OCI-LY7 (cell line): ENCODE measurements around the gene TPCN1. TPM values are rescaled to one million over a fixed set of nuclear protein-coding genes. Genes with fewer than 3 reads are reported as not detected.

Experiments used
- BruUV-seq: library from RNA; stranded (reverse); fragments of 400-500 nt; replicated peaks from 2 replicates; lab custom pipeline; 2021; lab: Mats Ljungman, UMichigan
- CTCF ChIA-PET: fragments of 300-600 bp; sonication (Branson Sonifier 250); formaldehyde crosslinking; loops from one replicate; lab custom pipeline; 2022; ENCODE audit warnings: antibody characterized with exemption; ENCODE audit not compliant: unreplicated experiment; lab: Charles Lee
- POLR2A ChIA-PET: fragments of 300-600 bp; sonication (Branson Sonifier 250); formaldehyde crosslinking; loops from one replicate; lab custom pipeline; 2022; ENCODE audit warnings: antibody characterized with exemption; lab: Charles Lee
- DNase-seq: peaks from one replicate; pipeline ENCODE4 v3.0.0-alpha.2; 2015; ENCODE audit warnings: low spot score
- H2AFZ ChIP-seq: fragments of 200-600 bp; sonication (generic), shearing (Covaris generic); 2 replicates; pipeline ENCODE4 v1.6.1; 2014; ENCODE audit warnings: mild to moderate bottlenecking, antibody characterized with exemption, low read length, moderate library complexity
- H3K27ac ChIP-seq: fragments of 200-600 bp; sonication (generic); 2 replicates; pipeline ENCODE4 v1.5.1; 2014; ENCODE audit warnings: mixed run types, low read depth, mild to moderate bottlenecking, moderate library complexity, low read length, inconsistent platforms; ENCODE audit not compliant: poor library complexity, severe bottlenecking
- H3K36me3 ChIP-seq: fragments of 200-600 bp; sonication (generic); 2 replicates; pipeline ENCODE4 v1.6.1; 2014; ENCODE audit warnings: mild to moderate bottlenecking, antibody characterized with exemption, low read length, moderate library complexity, mixed read lengths; ENCODE audit not compliant: insufficient read depth
- H3K4me1 ChIP-seq: fragments of 200-600 bp; sonication (generic); 2 replicates; pipeline ENCODE4 v1.5.1; 2014; ENCODE audit warnings: mild to moderate bottlenecking, low read length; ENCODE audit not compliant: insufficient read depth, poor library complexity, severe bottlenecking
- H3K4me2 ChIP-seq: fragments of 200-600 bp; sonication (generic); 2 replicates; pipeline ENCODE4 v1.6.1; 2014; ENCODE audit warnings: mild to moderate bottlenecking, low read length
- H3K4me3 ChIP-seq: fragments of 200-600 bp; sonication (generic); 2 replicates; pipeline ENCODE4 v1.5.1; 2014; ENCODE audit warnings: mild to moderate bottlenecking, low read depth, low read length; ENCODE audit not compliant: poor library complexity, severe bottlenecking
- H3K79me2 ChIP-seq: fragments of 200-600 bp; sonication (generic); 2 replicates; pipeline ENCODE4 v1.6.1; 2016; ENCODE audit warnings: low read depth, mild to moderate bottlenecking, low read length, moderate library complexity, mixed read lengths; ENCODE audit not compliant: insufficient read depth
- H3K9me2 ChIP-seq: fragments of 200-600 bp; sonication (generic); 2 replicates; pipeline ENCODE4 v1.6.1; 2016; ENCODE audit warnings: mild to moderate bottlenecking, low read length, mixed read lengths; ENCODE audit not compliant: insufficient read depth
- H3K9me3 ChIP-seq: fragments of 200-600 bp; sonication (generic); 2 replicates; pipeline ENCODE4 v1.6.1; 2014; ENCODE audit warnings: mild to moderate bottlenecking, mixed run types, low read length, mixed read lengths
- H4K20me1 ChIP-seq: fragments of 200-600 bp; sonication (generic); 2 replicates; pipeline ENCODE4 v1.6.1; 2014; ENCODE audit warnings: mild to moderate bottlenecking, antibody characterized with exemption, low read length, moderate library complexity, mixed read lengths; ENCODE audit not compliant: insufficient read depth
- EZH2phosphoT487 ChIP-seq: fragments of 200-600 bp; sonication (generic); IDR thresholded peaks from 2 replicates; pipeline ENCODE4 v1.6.1; 2018; ENCODE audit warnings: low read depth, borderline replicate concordance, mild to moderate bottlenecking, mixed run types, antibody characterized with exemption, low read length, moderate library complexity, mixed read lengths
- intact Hi-C: fragments of 100-400 bp; cut with micrococcal nuclease; formaldehyde crosslinking; loops from one replicate; pipeline ENCODE4 v1.10.0; 2022; ENCODE audit not compliant: unreplicated experiment
- total RNA-seq, 2 experiments: library from RNA; depleted of rRNA in 1 of 2; stranded (reverse); fragments of >200 nt in 1 of 2; shearing (Covaris generic) in 1 of 2; gene quantifications; 2 replicates each; pipeline ENCODE4 v1.2.3, GENCODE V29; 2014 to 2022
- TF ChIP-seq, protein P1 (sequence below): fragments of 200-600 bp; sonication (generic); conservative IDR thresholded peaks from 2 replicates; pipeline ENCODE4 v1.5.1; 2014; ENCODE audit warnings: mild to moderate bottlenecking, antibody characterized with exemption, low read length, moderate library complexity, mixed read lengths

TPCN1 gene
- total RNA-seq, 2 experiments from 2014 or later = 96.0 to 160 TPM

- ChIA-PET CTCF (no interaction called here), POLR2A (no interaction called here)
- no peaks in the 10 kb centered on the region for H3K9me3 ChIP-seq
- DNase-seq = no peak
- intact Hi-C loops = no loop called here
- H4K20me1 ChIP-seq = no peaks in the 10 kb centered on the region
- TF ChIP-seq EZH2phosphoT487 = no peak
- H3K4me1 ChIP-seq = no peaks in the 10 kb centered on the region
- H3K4me3 ChIP-seq = no peak overlapping the region
- no peak overlapping the region for H2AFZ ChIP-seq
- H3K36me3 ChIP-seq = peaks cover 97% of the 10 kb centered on the region
- no peak overlapping the region for H3K4me2 ChIP-seq
- BruUV-seq = no TSS peak
- no peaks in the 10 kb centered on the region for H3K79me2 ChIP-seq
- H3K27ac ChIP-seq = no peak overlapping the region
- H3K9me2 ChIP-seq = no peaks in the 10 kb centered on the region
Measured at GRCh38 chr12:113268621-113269020, 47.4 kb downstream of the TPCN1 start.

DNA sequence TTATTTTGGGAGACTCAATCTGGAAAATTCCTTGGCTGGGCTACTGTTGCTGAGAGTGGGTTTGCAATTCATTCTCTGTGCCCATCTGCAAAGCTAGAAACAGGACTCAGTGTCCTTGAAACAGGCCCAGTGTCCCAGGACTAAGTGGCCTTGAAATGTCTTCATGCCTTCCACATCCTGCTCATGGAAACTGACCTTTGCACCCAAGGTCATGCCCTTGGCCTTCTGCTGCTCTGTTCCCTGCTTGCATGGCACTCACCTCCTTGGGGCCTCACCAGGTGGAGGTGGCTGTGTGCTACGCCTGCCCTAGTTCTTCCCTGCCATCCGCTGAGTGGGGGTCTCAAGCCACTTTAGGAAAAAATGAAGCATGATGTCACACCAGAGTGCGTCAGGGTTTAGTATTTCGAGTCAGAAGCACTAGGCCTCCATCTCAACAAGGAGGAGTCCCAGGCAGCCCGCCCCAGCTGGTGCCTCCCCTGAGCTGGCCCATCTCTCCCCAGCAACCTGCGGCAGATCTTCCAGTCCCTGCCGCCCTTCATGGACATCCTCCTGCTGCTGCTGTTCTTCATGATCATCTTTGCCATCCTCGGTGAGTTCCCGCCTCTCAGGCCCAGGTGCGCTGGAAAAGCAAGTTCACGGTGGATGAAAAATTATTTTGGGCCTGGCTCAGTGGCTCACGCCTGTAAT lies 48.1 kb downstream of the TPCN1 start:
- intact Hi-C loops = no loop called here
- Histone ChIP-seq H4K20me1 (no peaks in the 10 kb centered on the region), H3K4me3 (no peak overlapping the region), H2AFZ (no peak overlapping the region), H3K4me2 (no peak overlapping the region), H3K79me2 (no peaks in the 10 kb centered on the region), H3K4me1 (no peaks in the 10 kb centered on the region), H3K9me2 (no peaks in the 10 kb centered on the region), H3K9me3 (no peaks in the 10 kb centered on the region), H3K36me3 (peaks cover 98% of the 10 kb centered on the region), H3K27ac (no peak overlapping the region)
- ChIA-PET POLR2A (no interaction called here), CTCF (no interaction called here)
- no TSS peak for BruUV-seq
- no peak for DNase-seq
- TF ChIP-seq, protein P1, sequence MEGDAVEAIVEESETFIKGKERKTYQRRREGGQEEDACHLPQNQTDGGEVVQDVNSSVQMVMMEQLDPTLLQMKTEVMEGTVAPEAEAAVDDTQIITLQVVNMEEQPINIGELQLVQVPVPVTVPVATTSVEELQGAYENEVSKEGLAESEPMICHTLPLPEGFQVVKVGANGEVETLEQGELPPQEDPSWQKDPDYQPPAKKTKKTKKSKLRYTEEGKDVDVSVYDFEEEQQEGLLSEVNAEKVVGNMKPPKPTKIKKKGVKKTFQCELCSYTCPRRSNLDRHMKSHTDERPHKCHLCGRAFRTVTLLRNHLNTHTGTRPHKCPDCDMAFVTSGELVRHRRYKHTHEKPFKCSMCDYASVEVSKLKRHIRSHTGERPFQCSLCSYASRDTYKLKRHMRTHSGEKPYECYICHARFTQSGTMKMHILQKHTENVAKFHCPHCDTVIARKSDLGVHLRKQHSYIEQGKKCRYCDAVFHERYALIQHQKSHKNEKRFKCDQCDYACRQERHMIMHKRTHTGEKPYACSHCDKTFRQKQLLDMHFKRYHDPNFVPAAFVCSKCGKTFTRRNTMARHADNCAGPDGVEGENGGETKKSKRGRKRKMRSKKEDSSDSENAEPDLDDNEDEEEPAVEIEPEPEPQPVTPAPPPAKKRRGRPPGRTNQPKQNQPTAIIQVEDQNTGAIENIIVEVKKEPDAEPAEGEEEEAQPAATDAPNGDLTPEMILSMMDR = no peak
- no peak for TF ChIP-seq EZH2phosphoT487

GRCh38 chr12:113270709-113271009 lies 49.4 kb downstream of the TPCN1 start:
- Histone ChIP-seq H3K9me2 (no peaks in the 10 kb centered on the region), H3K4me1 (no peaks in the 10 kb centered on the region), H3K79me2 (no peaks in the 10 kb centered on the region), H2AFZ (no peak overlapping the region), H3K4me3 (no peak overlapping the region), H3K9me3 (no peaks in the 10 kb centered on the region), H3K4me2 (no peak overlapping the region), H4K20me1 (no peaks in the 10 kb centered on the region), H3K27ac (no peak overlapping the region), H3K36me3 (peaks cover 93% of the 10 kb centered on the region)
- TF ChIP-seq, protein P1 = no peak
- TF ChIP-seq EZH2phosphoT487 = no peak
- CTCF ChIA-PET = no interaction called here
- POLR2A ChIA-PET = no interaction called here
- intact Hi-C loops = loop anchor here (10.0 kb wide), 1 partner anchor 76 kb away; no protein-coding TSS in a partner anchor
- no TSS peak for BruUV-seq
- DNase-seq = no peak
